NCI-H187 (cell line): ENCODE measurements around the gene ACTL6B.
A peak's percentile ranks its signal among the peaks of the same experiment; 100 is the strongest.
"Not testable (repeated sequence)": the region's sequence is repeated elsewhere in the genome, so short reads cannot be mapped to it uniquely, and the experiment has no call there.

ENCODE experiments used
- DNase-seq, 2 experiments: peaks; one replicate each; lab custom pipeline; 2025; lab: John Stamatoyannopoulos, UW

ACTL6B gene

DNA sequence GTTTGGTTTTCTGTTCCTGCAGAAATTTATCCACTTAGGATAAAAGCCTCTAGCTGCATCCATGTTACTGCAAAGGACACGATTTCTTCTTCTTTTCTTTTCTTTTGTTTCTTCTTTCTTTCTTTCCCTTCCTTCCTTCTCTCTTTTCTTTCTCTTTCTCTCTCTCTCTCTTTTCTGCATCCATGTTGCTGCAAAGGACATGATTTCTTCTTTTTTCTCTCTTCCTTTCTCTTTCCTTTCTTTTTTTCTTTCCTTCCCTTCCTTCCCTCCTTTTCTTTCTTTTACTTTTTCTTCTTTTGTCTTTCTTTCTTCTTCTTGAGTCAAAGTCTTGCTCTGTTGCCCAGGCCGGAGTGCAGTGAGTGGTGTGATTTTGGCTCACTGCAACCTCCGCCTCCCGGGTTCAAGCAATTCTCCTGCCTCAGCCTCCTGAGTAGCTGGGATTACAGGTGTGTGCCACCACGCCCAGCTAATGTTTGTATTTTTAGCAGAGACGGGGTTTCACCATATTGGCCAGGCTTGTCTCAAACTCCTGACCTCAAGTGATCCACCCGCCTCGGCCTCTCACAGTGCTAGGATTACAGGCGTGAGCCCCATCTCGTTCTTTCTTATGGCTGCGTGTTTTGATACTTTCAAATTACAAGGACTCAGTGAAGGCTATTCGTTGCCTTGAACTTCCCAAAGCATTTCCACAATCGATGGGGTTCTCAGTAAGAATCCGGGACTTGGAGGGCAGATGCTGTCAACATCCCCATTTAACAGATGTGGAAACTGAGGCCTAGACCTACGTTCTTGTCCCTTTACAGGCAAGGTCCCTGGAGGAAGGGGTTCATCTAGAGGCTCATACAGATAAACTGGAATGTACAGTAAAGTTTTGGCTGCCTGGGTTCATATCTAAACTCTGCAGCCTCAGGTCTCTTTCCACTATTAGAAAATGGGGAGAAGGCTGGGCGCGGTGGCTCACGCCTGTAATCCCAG is 15.4 kb upstream of the ACTL6B start:
- no peak for DNase-seq

GRCh38 chr7:100670074-100670473 is 13.8 kb upstream of the ACTL6B start:
- DNase-seq, result no peak

DNA sequence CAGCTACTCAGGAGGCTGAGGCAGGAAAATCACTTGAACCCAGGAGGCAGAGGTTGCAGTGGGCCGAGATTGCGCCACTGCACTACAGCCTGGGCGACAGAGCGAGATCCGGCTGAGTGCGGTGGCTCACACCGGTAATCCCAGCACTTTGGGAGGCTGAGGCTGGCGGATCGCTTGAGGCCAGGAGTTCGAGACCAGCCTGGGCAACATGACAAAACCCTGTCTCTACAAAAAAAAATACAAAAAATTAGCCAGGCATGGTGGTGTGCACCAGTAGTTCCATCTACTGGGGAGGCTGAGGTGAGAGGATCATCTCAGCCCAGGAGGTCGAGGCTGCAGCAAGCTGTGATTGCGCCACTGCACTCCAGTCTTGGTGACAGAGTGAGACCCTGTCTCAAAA is 12.9 kb upstream of the ACTL6B start:
- DNase-seq, result not testable (repeated sequence)

GRCh38 chr7:100668069-100668449 is 11.8 kb upstream of the ACTL6B start:
- no peak for DNase-seq

GRCh38 chr7:100667331-100668068 is 11.3 kb upstream of the ACTL6B start:
- DNase-seq, result no peak

DNA sequence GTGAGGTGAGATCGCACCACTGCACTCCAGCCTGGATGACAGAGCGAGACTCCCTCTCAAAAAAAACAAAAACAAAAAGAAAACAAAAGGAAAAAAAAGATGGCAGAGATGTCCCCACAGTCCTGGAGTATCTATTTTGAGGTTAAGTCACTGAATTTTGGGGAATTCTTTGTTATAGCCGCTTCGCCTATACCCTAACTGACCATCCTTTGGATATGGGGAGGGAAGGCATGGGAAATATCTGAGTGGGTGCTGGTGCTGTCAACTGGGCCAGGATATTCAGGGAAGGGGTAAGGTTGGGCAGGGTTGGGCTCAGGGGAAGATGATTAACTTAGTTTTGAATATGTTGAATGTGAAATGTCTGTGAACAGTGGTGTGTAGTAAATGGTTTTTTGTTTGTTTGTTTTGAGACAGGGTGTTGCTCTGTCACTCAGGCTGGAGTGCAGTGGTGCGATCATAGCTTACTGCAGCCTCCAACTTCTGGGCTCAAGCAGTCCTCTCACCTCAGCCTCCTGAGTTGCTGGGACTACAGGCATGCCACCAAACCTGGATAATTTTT is 9.0 kb upstream of the ACTL6B start:
- no peak for DNase-seq

DNA sequence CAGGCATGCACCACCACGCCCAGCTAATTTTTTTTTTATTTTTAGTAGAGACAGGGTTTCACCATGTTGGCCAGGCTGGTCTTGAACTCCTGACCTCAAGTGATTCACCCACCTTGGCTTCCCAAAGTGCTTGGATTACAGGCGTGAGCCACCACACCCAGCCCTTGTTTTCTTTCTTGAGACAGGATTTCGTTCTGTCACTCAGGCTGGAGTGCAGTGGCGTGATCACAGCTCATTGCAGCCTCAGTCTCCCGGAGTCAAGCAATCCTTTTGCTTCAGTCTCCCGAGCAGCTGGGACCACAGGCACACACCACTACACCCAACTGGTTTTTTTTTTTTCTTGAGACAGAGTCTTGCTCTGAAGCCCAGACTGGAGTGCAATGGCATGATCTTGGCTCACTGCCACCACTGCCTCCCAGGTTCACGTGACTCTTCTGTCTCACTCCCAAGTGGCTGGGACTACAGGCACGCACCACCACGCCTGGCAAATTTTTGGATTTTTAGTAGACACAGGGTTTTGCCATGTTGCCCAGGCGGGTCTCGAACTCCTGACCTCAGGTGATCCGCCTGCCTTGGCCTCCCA is 6.0 kb upstream of the ACTL6B start:
- not testable (repeated sequence) for DNase-seq

GRCh38 chr7:100654908-100655831 is 1.1 kb downstream of the ACTL6B start:
- DNase-seq, result no peak

DNA sequence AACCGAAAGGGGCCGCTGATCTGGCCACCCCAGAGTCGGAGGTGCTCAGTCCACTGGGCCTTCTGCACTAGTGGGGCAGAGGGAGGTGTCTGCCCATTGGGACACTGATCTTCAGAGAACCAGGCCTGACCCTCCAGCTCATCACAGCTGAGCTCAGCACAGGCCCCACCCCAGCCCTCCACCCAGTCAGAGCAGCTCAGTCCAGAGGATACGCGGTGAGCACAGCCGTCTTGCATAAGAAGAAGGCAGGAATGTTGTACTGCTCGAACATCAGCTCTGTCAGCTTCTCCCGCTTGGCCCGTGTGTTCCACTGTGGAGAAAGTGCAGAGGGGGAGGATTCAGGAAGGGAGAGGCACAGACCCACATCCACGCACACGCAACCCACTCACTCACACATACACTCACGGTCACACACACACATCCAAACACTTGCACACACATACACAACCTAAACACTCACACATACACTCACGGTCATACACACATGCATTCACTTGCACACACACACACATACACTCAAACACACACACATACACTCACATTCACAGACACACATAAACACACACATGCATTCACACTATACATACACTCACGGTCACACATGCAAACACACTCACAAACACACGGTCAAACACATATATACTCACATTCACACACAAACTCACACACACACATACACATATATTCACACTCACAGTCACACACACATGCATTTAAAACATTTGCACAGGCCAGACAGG is 6.3 kb downstream of the ACTL6B start:
- no peak for DNase-seq

DNA sequence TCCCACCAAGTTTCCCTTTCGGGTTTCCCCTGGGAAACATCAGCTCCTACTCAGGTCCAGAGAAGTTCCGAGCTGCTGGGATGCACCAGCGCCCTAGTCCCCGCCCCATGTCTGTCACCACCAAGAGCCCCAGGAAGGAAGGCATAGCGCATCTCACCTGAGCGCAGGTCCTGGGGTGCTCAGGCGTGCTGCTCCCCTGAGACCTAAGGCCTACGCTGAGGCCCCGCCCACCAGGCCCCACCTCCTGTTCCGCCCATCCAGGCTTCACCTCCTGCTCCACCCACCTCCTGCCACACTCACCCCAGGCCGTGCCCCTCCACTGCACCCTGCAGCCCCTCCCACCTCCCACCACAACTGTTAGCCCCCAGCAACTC is 13.7 kb downstream of the ACTL6B start:
- no peak for DNase-seq

- DNase-seq, result no peak
Observed at GRCh38 chr7:100641860-100642533, 14.3 kb downstream of the ACTL6B start.

DNA sequence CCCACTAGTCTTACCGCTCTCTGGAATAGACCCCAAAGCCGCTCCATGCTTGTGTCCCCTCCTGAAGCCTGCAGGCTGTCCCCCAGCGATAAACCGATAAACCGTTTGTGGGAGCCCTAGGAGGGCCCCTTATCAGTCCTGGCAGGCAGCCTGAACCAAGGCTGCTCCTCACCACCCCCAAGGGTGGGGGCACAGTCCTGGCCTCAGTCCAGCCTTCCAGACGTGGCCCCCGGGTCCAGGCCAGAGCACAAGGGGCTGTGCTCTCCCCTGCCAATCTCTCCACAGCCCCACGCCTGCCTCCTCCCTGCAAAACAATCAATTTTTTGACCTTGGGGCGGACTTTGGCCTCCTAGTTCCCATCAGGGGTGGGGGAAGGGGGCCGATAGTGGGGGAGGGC is 14.8 kb downstream of the ACTL6B start, which contains the start of gene TFR2:
Gene TFR2, minus strand, starts transcription at position 90 of the 397 bp plus-strand sequence. Its CDS starts 43 bp downstream, at position 47.
- DNase-seq, result no peak

GRCh38 chr7:100640517-100641440 is 15.5 kb downstream of the ACTL6B start:
- DNase-seq, result no peak

DNA sequence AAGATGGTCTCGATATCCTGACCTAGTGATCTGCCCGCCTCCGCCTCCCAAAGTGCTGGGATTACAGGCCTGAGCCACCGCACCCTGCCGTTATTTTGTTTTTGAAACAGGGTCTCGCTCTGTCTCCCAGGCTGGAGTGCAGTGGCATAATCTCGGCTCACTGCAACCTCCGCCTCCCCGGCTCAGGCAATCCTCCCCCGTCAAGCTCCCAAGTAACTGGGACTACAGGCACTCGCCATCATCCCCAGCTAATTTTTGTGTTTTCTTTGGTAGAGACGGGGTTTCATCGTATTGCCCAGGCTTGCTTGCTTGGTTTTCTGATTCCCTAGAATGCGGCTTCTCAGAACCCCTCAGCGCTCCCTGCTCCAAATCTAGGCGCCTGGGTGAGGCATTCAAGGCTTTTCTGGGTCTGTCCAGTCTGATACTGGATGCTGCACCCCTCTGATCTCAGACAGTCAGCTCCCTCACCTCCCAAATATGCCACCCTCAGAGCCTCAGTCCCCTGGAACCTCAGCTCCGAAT is 16.2 kb downstream of the ACTL6B start:
- no peak for DNase-seq

- DNase-seq, result peak in 1 of 2 experiments; percentile 21
Observed at GRCh38 chr7:100632951-100633717, 23.1 kb downstream of the ACTL6B start.

DNA sequence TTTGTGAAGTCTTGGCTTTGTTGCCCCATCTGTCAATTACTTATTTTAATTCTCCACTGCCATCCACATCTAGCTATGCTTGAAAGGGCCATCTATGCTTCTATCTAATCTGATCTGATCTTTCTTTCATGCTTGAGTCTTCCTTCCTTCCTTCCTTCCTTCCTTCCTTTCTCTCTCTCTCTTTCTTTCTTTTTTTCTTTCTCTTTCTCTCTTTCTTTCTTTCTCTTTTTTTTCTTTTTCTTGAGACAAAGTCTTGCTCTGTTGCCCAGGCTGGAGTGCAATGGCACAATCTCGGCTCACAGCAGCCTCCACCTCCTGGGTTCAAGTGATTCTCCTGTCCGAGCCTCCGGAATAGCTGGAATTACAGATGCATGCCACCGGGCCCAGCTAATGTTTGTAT is 26.2 kb downstream of the ACTL6B start:
- DNase-seq, result no peak

- DNase-seq, result no peak
Observed at GRCh38 chr7:100629117-100629716, 27.0 kb downstream of the ACTL6B start.

- DNase-seq, result no peak
Observed at GRCh38 chr7:100627238-100627549, 29.1 kb downstream of the ACTL6B start.
